Lung (tissue), 12 donors: ENCODE measurements around the gene TBC1D8. TPM values are rescaled to one million over a fixed set of nuclear protein-coding genes. Genes with fewer than 3 reads are reported as not detected.
A peak's percentile ranks its signal among the peaks of the same experiment; 100 is the strongest.

Experiments
- ATAC-seq: fragments of 200-7000 bp; cut with Tn5 transposase; one replicate; pipeline ENCODE4 v1.9.1; 2020; ENCODE audit warnings: moderate number of reproducible peaks; ENCODE audit not compliant: insufficient read depth, low FRiP score
- DNase-seq, 3 donors: peaks; one replicate each; pipeline ENCODE4 v3.0.0-alpha.2; 2013 to 2017
- H3K27ac ChIP-seq, 2 donors: one replicate each; pipeline ENCODE4 v1.5.1; 2013; ENCODE audit warnings: mild to moderate bottlenecking in 2 of 2, moderate library complexity in 2 of 2, control low read depth in 1 of 2, inconsistent platforms in 1 of 2, low read depth in 1 of 2, low read length in 1 of 2
- H3K27me3 ChIP-seq, 3 donors: one replicate each; pipeline ENCODE4 v1.5.1; 2013; ENCODE audit warnings: low read length in 2 of 3; ENCODE audit not compliant: control insufficient read depth in 3 of 3, insufficient read depth in 3 of 3
- H3K36me3 ChIP-seq, 4 donors: one replicate each; pipeline ENCODE4 v1.5.1; 2013; ENCODE audit warnings: low read length in 4 of 4, mild to moderate bottlenecking in 1 of 4, moderate library complexity in 1 of 4; ENCODE audit not compliant: control insufficient read depth in 4 of 4, insufficient read depth in 4 of 4
- H3K4me1 ChIP-seq, 5 donors: one replicate each; pipeline ENCODE4 v1.5.1; 2013; ENCODE audit warnings: low read length in 5 of 5, mild to moderate bottlenecking in 2 of 5, moderate library complexity in 1 of 5; ENCODE audit not compliant: control insufficient read depth in 5 of 5, insufficient read depth in 5 of 5
- H3K4me3 ChIP-seq: one replicate; pipeline ENCODE4 v1.5.1; 2013; ENCODE audit warnings: mild to moderate bottlenecking, control low read depth, moderate library complexity
- H3K9ac ChIP-seq, 2 donors: one replicate each; pipeline ENCODE4 v1.5.1; 2013; ENCODE audit warnings: low read length in 2 of 2, control low read depth in 1 of 2; ENCODE audit not compliant: insufficient read depth in 1 of 2
- H3K9me3 ChIP-seq, 4 donors: one replicate each; pipeline ENCODE4 v1.5.1; 2013; ENCODE audit warnings: low read length in 3 of 4, mild to moderate bottlenecking in 1 of 4, moderate library complexity in 1 of 4; ENCODE audit not compliant: control insufficient read depth in 4 of 4, insufficient read depth in 3 of 4
- CTCF ChIP-seq: IDR thresholded peaks from 2 replicates; pipeline ENCODE4 v1.5.1; 2012; ENCODE audit warnings: mild to moderate bottlenecking; ENCODE audit errors: control extremely low read depth, extremely low read depth
- WGBS, 2 donors: extraction: QIAGEN DNeasy Blood & Tissue Kit; methylation state at CpG; one replicate each; pipeline ENCODE4 v1.1.7; 2013; 5-methylcytosine and 5-hydroxymethylcytosine counted together
- polyA plus RNA-seq, 2 donors: library from polyadenylated mRNA; stranded (reverse); fragments of 200-250 nt; gene quantifications; one replicate each; pipeline ENCODE4 v1.2.1, GENCODE V29; 2013
- total RNA-seq, 2 donors: library from RNA; depleted of rRNA in 1 of 2; stranded (reverse); fragments of >200 nt in 1 of 2; gene quantifications; one replicate each; pipeline ENCODE4 v1.2.1, GENCODE V29; 2014 to 2021
- donor health status: control.
- donor health status: control.
- donor health status: Bipolar disorder and iron deficiency.
- donor health status: healthy.
- donor health status: DM: yes; HTN: yes; CAD: no.

Gene TBC1D8
- total and polyA plus RNA-seq, 4 donors: 15.8 to 40.7 (median 29.7) TPM

GRCh38 chr2:101127319-101128056 lies 23.7 kb downstream of the TBC1D8 start:
- Histone ChIP-seq H3K27me3 (no peaks in the 10 kb centered on the region), H3K36me3 (no peaks in the 10 kb centered on the region), H3K4me1 (peaks cover 0 to 35% (median 8%) of the 10 kb centered on the region in 5 donors), H3K4me3 (no peak overlapping the region), H3K9me3 (peaks cover 0 to 4% (median 0%) of the 10 kb centered on the region in 4 donors), H3K9ac (no peak overlapping the region), H3K27ac (peak overlapping the region in 1 of 2 donors; percentile 18)
- DNase-seq: no peak
- 74 to 88% methylated on average over 5 of the region's 5 CpGs for WGBS, 2 donors
- ATAC-seq: no peak
- no peak for TF ChIP-seq CTCF

GRCh38 chr2:101125808-101126207 lies 25.4 kb downstream of the TBC1D8 start:
- TF ChIP-seq CTCF: no peak
- H3K4me1 ChIP-seq: peaks cover 0 to 37% (median 8%) of the 10 kb centered on the region in 5 donors

GRCh38 chr2:101125374-101125773 lies 25.8 kb downstream of the TBC1D8 start:
- no peaks in the 10 kb centered on the region for H3K27me3 ChIP-seq
- 17 to 18% methylated on average over 3 of the region's 3 CpGs for WGBS, 2 donors
- no peak overlapping the region for H3K4me3 ChIP-seq
- no peak for TF ChIP-seq CTCF
- H3K9ac ChIP-seq: no peak overlapping the region
- H3K9me3 ChIP-seq: peaks cover 0 to 4% (median 0%) of the 10 kb centered on the region in 4 donors
- peak overlapping the region in 1 of 2 donors; percentile 95 for H3K27ac ChIP-seq
- H3K36me3 ChIP-seq: no peaks in the 10 kb centered on the region
- no peak for DNase-seq
- H3K4me1 ChIP-seq: peaks cover 0 to 38% (median 8%) of the 10 kb centered on the region in 5 donors
- ATAC-seq: no peak

More at GRCh38 chr2:101125808-101126207, 25.4 kb downstream of the TBC1D8 start:
- Histone ChIP-seq H3K36me3 (no peaks in the 10 kb centered on the region), H3K4me3 (no peak overlapping the region), H3K9me3 (peaks cover 0 to 4% (median 0%) of the 10 kb centered on the region in 4 donors), H3K9ac (no peak overlapping the region), H3K27me3 (no peaks in the 10 kb centered on the region), H3K27ac (peak overlapping the region; percentile 32 to 95)
- DNase-seq (no peak), ATAC-seq (no peak)
- WGBS, 2 donors: 74 to 83% methylated on average over 3 of the region's 3 CpGs
